Smooth muscle cell (in vitro differentiated cells): ENCODE measurements around the gene DMRT1. TPM values are rescaled to one million over a fixed set of nuclear protein-coding genes. Genes with fewer than 3 reads are reported as not detected.
A peak's percentile ranks its signal among the peaks of the same experiment; 100 is the strongest.

Experiments
- DNase-seq: peaks from one replicate; lab custom pipeline; 2025; ENCODE audit not compliant: unreplicated experiment; lab: John Stamatoyannopoulos, UW
- H2AFZ ChIP-seq: fragments of 200-600 bp; sonication (generic); 2 replicates; pipeline ENCODE4 v1.6.0; 2016; ENCODE audit warnings: antibody characterized with exemption, low read depth, mild to moderate bottlenecking
- H3F3A ChIP-seq: fragments of 200-600 bp; sonication (generic); 2 replicates; pipeline ENCODE4 v1.6.0; 2017; ENCODE audit warnings: antibody characterized with exemption, low read depth
- H3K27ac ChIP-seq: fragments of 200-600 bp; sonication (generic); 2 replicates; pipeline ENCODE4 v1.5.1; 2016; ENCODE audit warnings: low read depth, mild to moderate bottlenecking
- H3K27me3 ChIP-seq: fragments of 200-600 bp; sonication (generic); 2 replicates; pipeline ENCODE4 v1.6.1; 2016; ENCODE audit warnings: low read depth, mild to moderate bottlenecking
- H3K36me3 ChIP-seq: fragments of 200-600 bp; sonication (generic); 2 replicates; pipeline ENCODE4 v1.5.1; 2016; ENCODE audit warnings: low read depth
- H3K4me1 ChIP-seq: fragments of 200-600 bp; sonication (generic); 2 replicates; pipeline ENCODE4 v1.5.1; 2016; ENCODE audit warnings: low read depth
- H3K4me2 ChIP-seq: fragments of 200-600 bp; sonication (generic); 2 replicates; pipeline ENCODE4 v1.6.0; 2016; ENCODE audit warnings: mild to moderate bottlenecking
- H3K4me3 ChIP-seq: fragments of 200-600 bp; sonication (generic); 2 replicates; pipeline ENCODE4 v1.5.1; 2016; ENCODE audit warnings: mild to moderate bottlenecking
- H3K79me2 ChIP-seq: fragments of 200-600 bp; sonication (generic); 2 replicates; pipeline ENCODE4 v1.6.0; 2016; ENCODE audit warnings: low read depth, mild to moderate bottlenecking
- H3K9ac ChIP-seq: fragments of 200-600 bp; sonication (generic); 2 replicates; pipeline ENCODE4 v1.6.0; 2016; ENCODE audit warnings: low read depth
- H3K9me3 ChIP-seq: fragments of 200-600 bp; sonication (generic); replicated peaks from 2 replicates; pipeline ENCODE4 v1.5.1; 2016; ENCODE audit warnings: low read depth
- H4K20me1 ChIP-seq: fragments of 200-600 bp; sonication (generic); 2 replicates; pipeline ENCODE4 v1.6.0; 2016; ENCODE audit warnings: low read depth
- CTCF ChIP-seq: fragments of 200-600 bp; sonication (generic); IDR thresholded peaks from 2 replicates; pipeline ENCODE4 v1.5.1; 2017; ENCODE audit warnings: borderline replicate concordance, mild to moderate bottlenecking, antibody characterized with exemption; ENCODE audit not compliant: insufficient read depth, poor library complexity, severe bottlenecking
- WGBS: methylation state at CpG from one replicate; pipeline ENCODE4 v1.1.7; 2016; ENCODE audit warnings: low lambda C conversion rate; 5-methylcytosine and 5-hydroxymethylcytosine counted together
- polyA plus RNA-seq: library from polyadenylated mRNA; unstranded; fragments of >200 nt; fragmentation: Nextera tagmentation; extraction: Ambion mirVana; gene quantifications from 2 replicates; pipeline ENCODE4 v1.2.1, GENCODE V29; 2016
- total RNA-seq: library from RNA; depleted of rRNA; stranded (reverse); fragments of >200 nt; gene quantifications from 2 replicates; pipeline ENCODE4 v1.2.3, GENCODE V29; 2014

The DMRT1 gene
- total and polyA plus RNA-seq, 2 experiments from 2014 or later: 0.58 TPM; not detected in 1

- Histone ChIP-seq H3K9me3 (no peaks in the 10 kb centered on the region), H3K79me2 (no peaks in the 10 kb centered on the region), H3K4me1 (peaks cover 3% of the 10 kb centered on the region), H3K9ac (no peak overlapping the region), H3K4me3 (no peak overlapping the region), H4K20me1 (no peaks in the 10 kb centered on the region), H3K27ac (no peak overlapping the region), H3K27me3 (no peaks in the 10 kb centered on the region), H3K36me3 (no peaks in the 10 kb centered on the region), H3F3A (no peaks in the 10 kb centered on the region), H3K4me2 (no peak overlapping the region), H2AFZ (no peak overlapping the region)
- no peak for TF ChIP-seq CTCF
- 76% methylated on average over 5 of the region's 5 CpGs for WGBS
- no peak for DNase-seq
Observed at GRCh38 chr9:893115-893514, 51.6 kb downstream of the DMRT1 start.

GRCh38 chr9:893843-894420 is 52.4 kb downstream of the DMRT1 start:
- Histone ChIP-seq H2AFZ (no peak overlapping the region), H3K4me2 (no peak overlapping the region), H3K79me2 (no peaks in the 10 kb centered on the region), H3K4me1 (peaks cover 8% of the 10 kb centered on the region), H3K9me3 (no peaks in the 10 kb centered on the region), H4K20me1 (no peaks in the 10 kb centered on the region), H3K27ac (no peak overlapping the region), H3F3A (no peaks in the 10 kb centered on the region), H3K27me3 (no peaks in the 10 kb centered on the region), H3K36me3 (no peaks in the 10 kb centered on the region), H3K9ac (no peak overlapping the region), H3K4me3 (no peak overlapping the region)
- peak; percentile 77 for TF ChIP-seq CTCF
- DNase-seq: no peak
- WGBS: 36% methylated on average over 9 of the region's 9 CpGs

GRCh38 chr9:899440-900184 is 58.1 kb downstream of the DMRT1 start:
- 45% methylated on average over 12 of the region's 12 CpGs for WGBS
- Histone ChIP-seq H3K36me3 (no peaks in the 10 kb centered on the region), H2AFZ (no peak overlapping the region), H3K4me3 (no peak overlapping the region), H3K4me1 (peaks cover 21% of the 10 kb centered on the region), H3K9ac (no peak overlapping the region), H3K27ac (no peak overlapping the region), H4K20me1 (no peaks in the 10 kb centered on the region), H3K9me3 (no peaks in the 10 kb centered on the region), H3K4me2 (no peak overlapping the region), H3F3A (no peaks in the 10 kb centered on the region), H3K27me3 (peaks cover 10% of the 10 kb centered on the region), H3K79me2 (no peaks in the 10 kb centered on the region)
- no peak for TF ChIP-seq CTCF
- no peak for DNase-seq

GRCh38 chr9:903886-904285 is 62.4 kb downstream of the DMRT1 start:
- no peak for DNase-seq
- Histone ChIP-seq H3F3A (no peaks in the 10 kb centered on the region), H3K4me2 (no peak overlapping the region), H3K4me3 (no peak overlapping the region), H2AFZ (no peak overlapping the region), H3K9ac (no peak overlapping the region), H3K4me1 (peaks cover 14% of the 10 kb centered on the region), H3K27me3 (peaks cover 43% of the 10 kb centered on the region), H3K36me3 (no peaks in the 10 kb centered on the region), H4K20me1 (no peaks in the 10 kb centered on the region), H3K79me2 (no peaks in the 10 kb centered on the region), H3K9me3 (no peaks in the 10 kb centered on the region), H3K27ac (no peak overlapping the region)
- no peak for TF ChIP-seq CTCF
- WGBS: 82% methylated on average over 3 of the region's 3 CpGs
